NCI-H1436 (cell line): ENCODE results near the gene PLXNB1.
"Not testable (repeated sequence)": the region's sequence is repeated elsewhere in the genome, so short reads cannot be mapped to it uniquely, and the experiment has no call there.

ENCODE experiments used
- DNase-seq: peaks from one replicate; lab custom pipeline; 2025; lab: John Stamatoyannopoulos, UW

Gene PLXNB1

DNA sequence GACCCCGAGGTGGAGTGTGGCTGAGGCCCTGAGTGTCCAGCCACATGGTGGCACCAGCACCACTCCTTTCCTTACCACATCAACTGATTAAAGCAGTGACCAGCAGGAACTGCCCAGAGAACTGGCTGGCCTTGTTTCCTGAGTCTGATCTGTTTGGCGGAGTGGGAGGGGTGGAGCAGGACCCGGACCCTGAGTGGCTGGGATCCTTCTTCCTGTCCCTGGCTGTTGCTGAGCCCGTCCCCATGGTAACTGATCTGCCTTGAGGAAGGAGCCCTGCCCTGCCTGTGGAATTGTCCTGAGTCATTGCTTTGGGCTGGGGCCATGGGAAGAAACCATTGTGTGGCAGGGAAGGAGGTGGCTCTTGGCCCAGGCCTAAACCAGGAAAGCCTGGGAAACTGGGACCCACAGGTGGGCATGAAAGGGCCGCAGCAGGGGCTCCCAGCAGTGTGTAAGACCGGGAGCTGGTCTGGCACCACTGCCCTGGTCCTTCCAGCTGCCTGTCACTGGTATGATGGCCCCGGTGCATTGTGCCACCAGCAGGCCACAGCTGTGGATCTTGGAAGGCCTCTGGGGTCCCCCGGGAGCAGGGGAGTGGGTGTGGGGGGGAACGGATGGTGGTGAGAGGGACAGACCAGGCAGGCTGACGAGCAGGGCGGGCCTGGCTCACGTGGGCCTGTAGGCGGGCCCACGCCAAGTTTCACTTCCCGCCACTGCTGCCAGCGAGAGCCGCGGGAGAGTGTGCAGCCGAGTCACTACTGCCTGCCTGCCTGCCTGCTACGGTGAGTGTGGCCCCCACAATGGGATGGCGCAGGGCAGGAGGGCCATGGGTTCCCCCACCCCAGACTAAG lies 35.9 kb upstream of the PLXNB1 start:
- peak; percentile 47 for DNase-seq

DNA sequence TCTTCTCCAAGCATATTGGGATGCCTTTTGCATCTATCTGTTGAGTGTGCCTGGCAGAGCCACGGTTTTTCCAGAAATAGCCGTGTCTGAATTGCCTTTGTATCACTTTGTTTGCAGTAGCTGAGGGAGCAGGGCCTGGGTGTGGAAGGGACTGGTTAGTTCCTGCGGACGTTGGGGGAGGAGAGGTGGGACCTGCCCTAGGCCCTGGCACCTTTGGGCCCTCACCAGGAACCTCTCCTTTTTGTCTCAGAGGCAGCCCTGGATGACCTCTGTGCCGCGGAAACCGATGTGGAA lies 35.3 kb upstream of the PLXNB1 start:
- no peak for DNase-seq

DNA sequence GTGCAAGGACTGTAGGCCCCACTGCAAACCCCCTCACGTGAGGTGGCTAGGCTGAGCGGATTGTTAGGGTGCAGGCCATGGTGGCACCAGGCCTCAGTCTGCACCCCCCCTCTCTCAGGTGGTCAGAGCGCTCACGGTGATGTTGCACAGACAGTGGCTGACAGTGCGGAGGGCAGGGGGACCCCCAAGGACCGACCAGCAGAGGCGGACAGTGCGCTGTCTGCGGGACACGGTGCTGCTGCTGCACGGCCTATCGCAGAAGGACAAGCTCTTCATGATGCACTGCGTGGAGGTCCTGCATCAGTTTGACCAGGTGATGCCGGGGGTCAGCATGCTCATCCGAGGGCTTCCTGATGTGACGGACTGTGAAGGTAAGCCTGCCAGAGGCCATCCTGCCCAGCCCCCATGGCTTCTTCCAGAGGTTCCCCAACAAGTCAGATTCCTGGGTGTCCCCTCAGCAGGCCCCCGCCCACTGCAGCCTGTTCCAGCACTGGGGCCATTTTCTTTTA lies 34.9 kb upstream of the PLXNB1 start:
- no peak for DNase-seq

DNA sequence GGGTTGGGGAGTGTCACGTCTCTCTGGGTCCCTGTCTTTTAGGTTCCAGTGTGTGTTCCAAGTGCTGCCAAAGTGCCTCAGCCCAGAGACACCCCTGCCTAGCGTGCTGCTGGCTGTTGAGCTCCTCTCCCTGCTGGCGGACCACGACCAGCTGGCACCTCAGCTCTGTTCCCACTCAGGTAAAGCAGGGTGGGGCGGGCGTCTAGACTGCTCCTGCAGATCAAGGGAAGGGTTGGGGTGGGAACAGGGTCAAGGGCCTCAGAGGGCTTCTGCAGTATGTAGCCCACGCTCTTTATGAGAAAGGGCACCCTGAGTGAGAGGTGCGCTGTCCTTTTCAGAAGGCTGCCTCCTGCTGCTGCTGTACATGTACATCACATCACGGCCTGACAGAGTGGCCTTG lies 33.8 kb upstream of the PLXNB1 start:
- DNase-seq: no peak

DNA sequence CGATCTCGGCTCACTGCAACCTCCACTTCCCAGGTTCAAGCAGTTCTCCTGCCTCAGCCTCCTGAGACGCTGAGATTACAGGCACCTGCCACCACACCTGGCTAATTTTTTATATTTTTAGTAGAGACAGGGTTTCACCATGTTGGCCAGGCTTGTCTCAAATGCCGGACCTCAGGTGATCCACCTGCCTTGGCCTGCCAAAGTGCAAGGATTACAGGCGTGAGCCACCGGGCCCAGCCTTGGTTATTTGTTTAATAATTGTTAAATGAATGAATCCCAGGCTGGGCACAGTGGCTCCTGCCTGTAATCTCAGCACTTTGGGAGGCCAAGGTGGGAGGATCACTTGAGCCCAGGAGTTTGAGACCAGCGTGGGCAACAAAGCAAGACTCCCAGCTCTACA lies 31.9 kb upstream of the PLXNB1 start:
- DNase-seq: not testable (repeated sequence)

DNA sequence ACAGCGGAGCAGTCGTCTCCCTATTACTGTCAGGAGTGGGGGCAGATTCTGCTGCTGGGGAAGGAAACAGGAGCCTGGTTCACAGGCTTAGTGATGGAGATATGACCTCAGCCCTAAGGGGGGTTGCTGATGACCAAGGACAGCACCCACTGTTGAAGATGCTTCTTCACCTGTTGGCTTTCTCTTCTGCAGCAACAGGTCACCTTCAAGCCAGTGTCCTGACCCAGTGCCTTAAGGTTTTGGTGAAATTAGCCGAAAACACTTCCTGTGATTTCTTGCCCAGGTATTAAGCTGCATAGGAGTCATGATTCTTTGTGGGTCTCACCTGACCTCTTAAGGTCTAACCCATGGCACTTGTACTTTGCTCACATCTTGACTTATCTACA lies 30.6 kb upstream of the PLXNB1 start:
- DNase-seq: no peak

DNA sequence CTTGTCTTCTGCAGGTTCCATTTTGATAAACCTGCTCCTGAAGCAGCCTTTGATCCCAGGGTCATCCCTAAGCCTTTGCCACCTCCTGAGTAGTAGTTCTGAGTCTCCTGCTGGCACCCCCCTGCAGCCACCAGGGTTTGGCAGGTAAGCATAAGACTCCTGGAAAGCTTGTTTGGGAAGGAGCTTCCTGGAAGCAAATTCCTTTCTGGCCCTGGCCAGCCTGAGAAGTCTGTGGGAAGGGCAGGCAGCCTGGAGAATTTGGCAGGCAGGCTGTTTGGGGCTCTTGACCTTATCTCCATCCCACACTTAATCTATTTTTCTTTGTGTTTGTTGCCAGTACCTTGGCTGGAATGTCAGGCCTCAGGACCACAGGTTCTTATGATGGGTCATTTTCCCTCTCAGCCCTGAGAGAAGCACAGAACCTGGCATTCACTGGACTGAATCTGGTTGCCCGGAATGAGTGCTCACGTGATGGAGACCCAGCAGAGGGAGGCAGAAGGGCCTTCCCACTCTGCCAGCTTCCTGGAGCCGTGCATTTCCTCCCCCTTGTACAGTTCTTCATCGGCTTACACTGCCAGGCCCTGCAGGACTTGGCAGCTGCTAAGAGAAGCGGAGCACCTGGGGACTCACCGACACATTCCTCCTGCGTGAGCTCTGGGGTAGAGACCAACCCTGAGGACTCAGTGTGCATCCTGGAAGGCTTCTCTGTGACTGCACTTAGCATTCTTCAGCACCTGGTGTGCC lies 30.1 kb upstream of the PLXNB1 start:
- no peak for DNase-seq

DNA sequence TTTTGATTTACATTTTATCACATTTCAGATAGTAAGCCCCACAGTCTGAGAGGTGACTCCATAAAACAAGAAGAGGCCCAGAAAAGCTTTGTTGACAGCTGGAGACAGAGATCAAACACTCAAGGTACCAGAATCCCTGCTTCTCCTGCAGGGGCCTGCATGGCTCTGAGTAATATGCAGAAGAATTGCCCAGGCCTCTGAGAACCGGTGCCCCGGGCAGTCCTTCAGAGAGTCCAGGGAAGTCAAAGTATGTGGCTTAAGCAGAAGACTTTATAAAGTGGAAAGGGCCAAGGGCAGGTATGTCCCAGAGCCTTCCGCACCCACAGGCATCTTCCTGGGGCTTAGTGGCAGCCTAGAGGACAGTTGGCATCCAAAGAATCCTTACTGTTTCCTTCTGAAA lies 29.4 kb upstream of the PLXNB1 start:
- DNase-seq: no peak

DNA sequence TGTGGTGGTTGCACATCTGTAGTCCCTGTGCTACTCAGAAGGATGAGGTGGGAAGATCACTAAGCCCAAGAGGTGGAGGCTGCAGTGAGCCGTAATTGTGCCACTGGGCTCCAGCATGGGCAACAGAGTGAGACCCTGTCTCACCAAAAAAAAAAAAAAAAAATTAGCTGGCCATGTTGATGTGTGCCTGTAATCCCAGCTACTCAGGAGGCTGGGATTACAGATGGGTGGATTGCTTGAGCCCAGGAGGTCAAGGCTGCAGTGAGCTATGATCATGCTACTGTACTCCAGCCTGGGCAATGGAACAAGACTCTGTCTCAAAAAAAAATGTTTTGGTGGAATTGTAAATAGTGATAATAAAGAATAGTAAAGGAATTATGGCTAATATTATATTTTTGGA lies 26.6 kb upstream of the PLXNB1 start:
- no peak for DNase-seq

DNA sequence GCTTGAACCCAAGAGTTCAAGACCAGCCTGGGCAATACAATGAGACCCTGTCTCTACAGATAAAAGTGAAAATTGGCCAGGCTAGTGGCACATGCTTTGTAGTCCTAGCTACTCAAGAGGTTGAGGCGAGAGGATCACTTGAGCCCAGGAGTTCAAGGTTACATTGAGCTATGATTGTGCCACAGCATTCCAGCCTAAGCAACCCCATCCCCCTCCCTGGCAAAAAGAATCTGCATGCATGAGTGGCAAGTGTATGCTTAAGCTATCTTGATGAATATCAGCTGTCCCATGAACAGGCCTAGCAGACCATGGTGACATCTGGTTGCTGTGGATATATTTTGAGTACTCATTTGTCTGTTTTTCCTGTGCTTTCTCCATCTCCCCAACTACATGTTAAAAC lies 21.4 kb upstream of the PLXNB1 start:
- no peak for DNase-seq

DNA sequence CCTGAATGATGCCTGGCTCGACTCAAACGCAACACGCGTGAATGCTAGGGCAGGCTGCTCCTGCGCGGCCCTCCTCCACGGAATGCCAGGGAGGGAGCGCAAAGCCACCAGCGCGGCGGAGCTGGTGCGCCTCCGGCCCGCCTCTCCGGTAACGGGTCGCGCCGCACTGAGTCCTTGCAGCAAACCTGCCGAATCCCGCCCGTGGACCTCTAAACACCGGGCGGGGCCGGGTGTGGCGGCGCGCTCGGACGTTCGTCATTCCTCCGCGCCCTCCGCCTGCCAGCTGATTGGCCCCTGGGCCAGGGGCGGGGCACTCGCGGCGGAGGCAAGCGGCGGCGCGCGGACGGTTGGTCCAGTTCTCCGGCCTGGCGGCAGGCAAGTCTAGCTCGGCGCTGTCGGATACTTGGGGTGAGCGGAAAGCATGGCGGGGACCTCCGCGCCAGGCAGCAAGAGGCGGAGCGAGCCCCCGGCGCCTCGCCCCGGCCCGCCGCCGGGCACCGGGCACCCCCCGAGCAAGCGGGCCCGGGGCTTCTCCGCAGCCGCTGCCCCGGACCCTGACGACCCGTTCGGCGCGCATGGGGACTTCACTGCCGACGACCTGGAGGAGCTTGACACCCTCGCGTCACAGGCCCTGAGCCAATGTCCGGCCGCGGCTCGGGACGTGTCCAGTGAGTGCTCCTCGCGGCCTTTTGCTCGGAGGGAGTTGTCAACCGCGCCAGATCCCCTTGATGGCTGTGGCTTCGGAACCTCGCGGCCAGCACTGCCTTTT lies 16.7 kb upstream of the PLXNB1 start, which contains the start of gene ATRIP:
TSS of gene ATRIP (plus strand) at position 313 of the 769 bp plus-strand sequence. CDS start at position 422, 109 bp downstream.
- DNase-seq: peak; percentile 66

DNA sequence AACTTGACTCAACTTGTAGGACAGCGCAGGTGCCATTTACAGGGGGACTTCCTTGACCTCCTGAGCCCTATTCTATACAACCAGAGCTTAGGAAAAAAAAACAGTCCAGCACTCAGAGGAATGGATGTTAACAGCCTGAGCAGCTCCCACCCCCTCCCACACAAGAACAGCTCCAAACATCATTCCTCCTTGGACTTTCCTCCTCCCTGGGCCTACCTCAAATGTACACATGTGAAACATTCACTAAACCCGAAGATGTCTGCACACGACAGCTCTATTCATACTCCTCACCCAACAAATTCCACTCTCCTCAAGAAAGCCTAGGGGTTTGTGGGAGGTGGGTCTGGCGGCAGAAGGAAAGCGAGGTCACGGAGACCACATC lies 16.1 kb upstream of the PLXNB1 start:
- DNase-seq: no peak

DNA sequence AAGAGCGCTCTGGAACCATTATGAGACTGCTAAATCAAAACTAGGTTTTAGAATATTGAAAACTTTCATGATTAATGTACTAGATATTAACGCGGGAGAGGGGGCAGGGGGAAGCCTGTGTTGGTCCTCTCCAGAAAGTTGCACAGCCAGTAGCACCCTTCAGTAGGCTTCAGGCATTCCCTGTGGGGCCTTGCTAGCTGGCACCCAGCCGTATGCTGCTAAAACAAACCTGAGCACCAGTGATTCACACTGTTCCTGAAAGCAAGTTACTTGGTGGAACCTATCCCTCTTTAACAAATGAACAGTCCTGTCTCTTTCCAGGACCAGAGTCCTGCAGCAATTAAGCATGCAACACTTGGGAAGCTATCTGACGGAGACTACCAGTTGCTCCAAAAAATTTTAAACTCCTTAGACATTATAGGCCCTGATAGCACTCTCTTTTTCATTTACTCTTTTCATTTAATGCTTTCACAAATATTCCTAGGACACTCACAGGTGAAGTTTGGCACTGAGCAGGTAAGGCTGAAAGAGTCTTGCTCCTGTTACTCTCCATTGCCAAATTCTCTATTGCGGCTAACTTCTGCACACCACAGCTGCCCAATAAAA lies 15.5 kb upstream of the PLXNB1 start:
- DNase-seq: no peak

DNA sequence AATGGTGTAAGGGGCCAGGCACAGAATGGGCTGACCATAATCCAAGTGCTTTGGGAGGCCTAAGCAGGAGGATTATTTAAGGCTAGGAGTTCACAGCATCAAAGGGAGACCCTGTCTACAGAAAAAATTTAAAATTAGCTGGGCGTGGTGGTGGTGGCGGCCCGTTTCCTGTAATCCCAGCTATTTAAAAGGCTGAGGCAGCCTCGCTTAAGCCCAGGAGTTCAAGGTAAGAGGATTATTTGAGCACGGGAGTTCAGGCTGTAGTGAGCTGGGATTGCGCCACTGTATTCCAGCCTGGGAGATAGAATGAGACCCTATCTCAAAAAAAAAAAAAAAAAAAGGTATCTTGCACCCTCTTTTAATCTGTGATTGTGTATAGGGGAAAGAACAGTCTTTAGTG lies 12.1 kb upstream of the PLXNB1 start:
- no peak for DNase-seq

DNA sequence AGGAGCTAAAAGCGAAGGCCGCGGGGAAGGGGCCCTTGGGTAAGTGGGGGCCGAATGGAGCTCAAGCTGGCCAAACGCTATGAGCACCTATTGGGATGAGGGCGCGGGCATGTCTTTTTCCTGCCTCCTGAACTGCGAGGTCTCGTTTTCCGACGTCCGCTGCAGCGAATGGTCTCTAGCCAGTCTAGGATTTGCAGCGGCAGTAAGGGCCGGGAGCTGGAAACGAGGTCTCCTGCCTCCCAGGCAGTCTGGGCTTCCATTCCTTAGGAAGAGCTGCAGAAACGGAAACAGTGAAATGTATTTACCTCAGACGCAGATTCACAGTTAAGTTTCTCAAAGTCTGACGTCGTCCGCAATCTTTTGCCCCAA lies 10.7 kb upstream of the PLXNB1 start:
- no peak for DNase-seq

DNA sequence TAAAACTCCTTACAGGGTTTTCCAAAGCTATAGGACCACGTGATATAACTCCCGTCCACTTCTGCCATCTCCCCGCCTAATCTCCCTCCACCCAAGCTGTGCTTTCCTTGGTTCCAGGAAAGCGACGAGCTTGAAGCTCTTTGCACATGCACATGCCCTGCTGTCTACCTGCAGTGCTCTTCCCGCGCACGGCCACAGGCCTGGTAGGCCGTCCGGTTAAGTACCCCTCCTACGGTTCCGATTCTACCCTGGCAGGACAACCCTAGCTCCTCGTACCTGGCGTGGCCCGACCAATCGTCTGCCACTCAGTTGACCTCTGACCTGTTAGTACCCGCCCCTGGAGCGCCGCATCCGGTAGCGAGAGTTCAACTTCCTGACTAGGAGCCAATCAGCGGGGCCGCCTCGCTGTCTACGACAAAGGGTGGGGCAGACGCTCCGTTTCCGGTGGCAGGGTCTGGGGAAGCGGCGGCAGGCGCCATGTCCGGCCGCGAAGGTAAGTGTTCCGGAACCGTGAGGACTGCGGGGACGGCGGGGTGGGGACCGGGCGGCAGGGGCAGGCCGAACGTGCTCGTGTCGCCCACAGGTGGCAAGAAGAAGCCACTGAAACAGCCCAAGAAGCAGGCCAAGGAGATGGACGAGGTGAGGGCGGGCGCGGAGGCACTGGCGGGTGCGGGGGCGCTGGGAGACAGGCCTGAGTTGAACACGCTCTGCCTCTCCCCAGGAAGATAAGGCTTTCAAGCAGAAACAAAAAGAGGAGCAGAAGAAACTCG lies 10.1 kb upstream of the PLXNB1 start, which contains the start of the genes CCDC51 and TMA7:
TSS of gene CCDC51 (minus strand) at position 300 of the 770 bp plus-strand sequence. CDS start 4,991 bp downstream, outside the sequence.
TSS of gene TMA7 (plus strand) at position 438 of the 770 bp plus-strand sequence. CDS start at position 478, 40 bp downstream.
- DNase-seq: peak; percentile 90

DNA sequence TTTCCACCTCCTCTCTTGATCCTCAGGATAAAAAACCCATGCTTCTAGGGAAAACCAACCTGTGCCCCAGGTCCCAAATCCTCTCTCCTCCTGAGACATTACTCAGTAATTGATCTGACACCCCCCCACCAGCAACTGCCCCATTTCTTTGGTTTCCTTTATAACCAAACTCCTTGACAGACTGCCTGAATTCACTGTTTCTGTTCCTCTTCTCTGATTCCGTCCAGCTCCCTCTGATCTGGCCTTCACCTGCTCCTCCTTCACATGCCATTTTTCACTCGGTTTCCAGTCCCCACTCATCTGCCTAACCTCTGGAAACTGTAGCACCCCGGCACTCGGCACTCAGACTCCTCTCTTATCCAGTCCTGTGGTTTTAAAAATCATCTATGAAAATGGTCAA lies 7.9 kb upstream of the PLXNB1 start:
- no peak for DNase-seq

DNA sequence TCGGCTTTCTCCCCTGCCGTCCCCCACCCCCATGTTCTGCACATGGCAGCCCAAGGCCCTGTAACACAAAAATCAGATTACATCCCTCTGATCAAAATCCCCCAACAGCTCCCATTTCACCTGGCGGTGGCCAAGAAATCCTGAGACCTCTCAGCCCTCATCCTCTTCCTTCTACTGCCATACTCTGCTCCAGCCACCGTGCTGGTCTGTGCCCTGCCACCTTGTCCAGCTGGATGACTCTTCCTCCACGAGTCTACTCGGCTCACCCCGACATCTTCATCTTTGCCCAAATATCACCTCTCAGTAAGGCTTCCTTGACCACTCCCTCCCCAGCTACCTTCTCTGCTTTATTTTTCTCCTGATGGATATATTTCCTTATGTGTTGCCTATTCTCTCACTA lies 7.0 kb upstream of the PLXNB1 start:
- no peak for DNase-seq

DNA sequence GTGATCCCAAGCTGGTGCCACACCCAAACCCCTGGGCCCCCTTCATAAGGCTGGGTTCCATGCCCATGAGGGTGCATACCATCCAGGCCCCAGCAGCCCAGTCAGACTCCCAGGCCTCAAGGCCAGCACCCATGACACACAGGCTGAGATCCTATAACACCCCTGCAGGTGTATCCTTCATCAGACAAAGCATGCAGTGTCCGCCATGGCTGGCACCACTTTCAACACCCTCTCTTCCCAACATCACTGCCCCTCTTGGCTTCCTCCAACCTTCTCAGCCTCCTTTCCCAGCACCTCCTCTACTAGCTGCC lies 6.5 kb upstream of the PLXNB1 start:
- DNase-seq: no peak

DNA sequence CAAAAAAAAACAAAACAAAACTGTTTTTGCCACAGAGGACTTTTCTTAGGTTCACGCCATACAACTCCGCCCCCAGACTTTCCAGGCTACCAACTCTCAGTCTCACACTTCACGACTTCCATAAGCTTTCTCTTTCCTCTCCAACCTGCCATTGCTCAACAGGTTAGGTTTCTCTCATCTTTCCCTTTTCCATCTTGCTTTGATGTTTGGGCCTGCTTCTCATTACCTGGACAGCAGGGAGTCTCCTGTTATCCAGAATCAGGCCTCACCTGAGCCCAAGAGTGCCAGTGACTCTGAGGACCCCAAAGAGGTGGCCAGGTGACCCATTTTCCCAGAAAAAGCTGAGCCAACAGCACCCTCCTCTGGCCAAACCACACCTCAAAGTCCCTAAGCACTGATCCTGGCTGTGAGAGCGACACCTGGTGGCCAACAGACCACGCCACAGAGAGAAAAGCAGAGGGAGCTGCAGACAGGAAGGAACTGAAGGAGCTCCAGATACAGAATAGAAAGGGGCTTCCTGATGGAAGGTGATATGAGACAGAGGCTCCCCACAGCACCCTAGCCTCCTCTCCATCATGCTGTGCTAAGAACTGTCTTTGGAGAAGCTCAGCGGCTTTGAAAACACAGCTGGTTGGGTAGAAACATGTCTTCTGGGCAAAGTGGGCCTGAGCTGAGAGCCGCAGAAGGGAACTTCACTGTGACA lies 6.0 kb upstream of the PLXNB1 start:
- DNase-seq: peak; percentile 53

DNA sequence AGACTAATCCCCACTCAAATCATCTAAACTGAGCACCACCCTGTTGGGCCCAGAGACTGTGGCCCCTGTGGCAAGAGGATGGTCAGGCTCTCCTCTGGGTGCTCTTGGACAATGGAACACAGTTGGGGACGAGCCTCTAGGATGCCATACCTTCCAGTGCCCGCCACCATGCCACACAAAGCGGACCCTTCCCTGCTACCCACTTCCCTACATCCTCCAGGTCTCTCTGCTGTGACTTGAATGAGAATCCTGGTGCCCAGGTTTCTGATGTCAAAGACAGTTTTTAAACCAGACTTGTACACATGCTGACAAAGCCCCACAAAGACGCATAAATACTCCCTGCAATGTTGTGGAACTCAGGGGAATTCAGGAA lies 5.3 kb upstream of the PLXNB1 start:
- no peak for DNase-seq
